Nephron progenitor cell (in vitro differentiated cells): ENCODE results near the gene AP5Z1.
A peak's percentile ranks its signal among the peaks of the same experiment; 100 is the strongest.

Experiments
- DNase-seq: peaks from one replicate; pipeline ENCODE4 v3.0.0; 2021
- H3K27ac Mint-ChIP-seq: 2 replicates; pipeline ENCODE4 v1.8.0; 2021; ENCODE audit warnings: mild to moderate bottlenecking, moderate library complexity, mixed read lengths
- H3K27me3 Mint-ChIP-seq: 2 replicates; pipeline ENCODE4 v1.8.0; 2021; ENCODE audit warnings: mild to moderate bottlenecking, low read depth, mixed read lengths; ENCODE audit not compliant: poor library complexity
- H3K36me3 Mint-ChIP-seq: 2 replicates; pipeline ENCODE4 v1.8.0; 2021; ENCODE audit warnings: low read depth, mixed read lengths
- H3K4me1 Mint-ChIP-seq: 2 replicates; pipeline ENCODE4 v1.8.0; 2021; ENCODE audit warnings: mixed read lengths
- H3K4me3 Mint-ChIP-seq: 2 replicates; pipeline ENCODE4 v1.8.0; 2021; ENCODE audit warnings: mild to moderate bottlenecking, moderate library complexity, mixed read lengths
- H3K9me3 Mint-ChIP-seq: 2 replicates; pipeline ENCODE4 v1.8.0; 2021; ENCODE audit warnings: mild to moderate bottlenecking, moderate library complexity, mixed read lengths
- CTCF ChIP-seq: fragments of 200-600 bp; sonication (generic); IDR thresholded peaks from 2 replicates; pipeline ENCODE4 v1.5.0; 2021; ENCODE audit warnings: antibody characterized with exemption

AP5Z1 gene

GRCh38 chr7:4803397-4804241 lies 28.2 kb downstream of the AP5Z1 start:
- Mint-ChIP-seq H3K27me3 (peaks cover 7% of the 10 kb centered on the region), H3K27ac (peak overlapping the region; percentile 79), H3K9me3 (no peaks in the 10 kb centered on the region), H3K4me1 (peaks cover 34% of the 10 kb centered on the region), H3K4me3 (no peak overlapping the region), H3K36me3 (no peaks in the 10 kb centered on the region)
- peak; percentile 46 for DNase-seq
- no peak for TF ChIP-seq CTCF

- Mint-ChIP-seq H3K27ac (no peak overlapping the region), H3K4me3 (no peak overlapping the region), H3K36me3 (peaks cover 2% of the 10 kb centered on the region), H3K9me3 (no peaks in the 10 kb centered on the region), H3K27me3 (peaks cover 8% of the 10 kb centered on the region), H3K4me1 (peaks cover 38% of the 10 kb centered on the region)
- no peak for TF ChIP-seq CTCF
- DNase-seq = no peak
Measured at GRCh38 chr7:4805110-4805983, 29.9 kb downstream of the AP5Z1 start.

- TF ChIP-seq CTCF = no peak
- no peak overlapping the region for H3K27ac Mint-ChIP-seq
- H3K4me3 Mint-ChIP-seq = no peak overlapping the region
- peaks cover 4% of the 10 kb centered on the region for H3K36me3 Mint-ChIP-seq
- H3K4me1 Mint-ChIP-seq = peaks cover 36% of the 10 kb centered on the region
- no peak for DNase-seq
- H3K9me3 Mint-ChIP-seq = no peaks in the 10 kb centered on the region
- H3K27me3 Mint-ChIP-seq = peaks cover 10% of the 10 kb centered on the region
Measured at GRCh38 chr7:4805984-4806300, 30.5 kb downstream of the AP5Z1 start.

GRCh38 chr7:4806983-4807597 lies 31.7 kb downstream of the AP5Z1 start:
- Mint-ChIP-seq H3K27ac (peak overlapping the region; percentile 44), H3K4me1 (peaks cover 31% of the 10 kb centered on the region), H3K36me3 (peaks cover 4% of the 10 kb centered on the region), H3K27me3 (peaks cover 10% of the 10 kb centered on the region), H3K9me3 (no peaks in the 10 kb centered on the region), H3K4me3 (peak overlapping the region; percentile 54)
- no peak for TF ChIP-seq CTCF
- DNase-seq = no peak

- H3K9me3 Mint-ChIP-seq = peaks cover 2% of the 10 kb centered on the region
- H3K27ac Mint-ChIP-seq = no peak overlapping the region
- no peak for TF ChIP-seq CTCF
- H3K4me1 Mint-ChIP-seq = peaks cover 31% of the 10 kb centered on the region
- peaks cover 10% of the 10 kb centered on the region for H3K27me3 Mint-ChIP-seq
- H3K36me3 Mint-ChIP-seq = peaks cover 7% of the 10 kb centered on the region
- DNase-seq = no peak
- no peak overlapping the region for H3K4me3 Mint-ChIP-seq
Measured at GRCh38 chr7:4807598-4808016, 32.2 kb downstream of the AP5Z1 start.
